ENCODE measurements around the gene PHPT1. TPM values are rescaled to one million over a fixed set of nuclear protein-coding genes. Genes with fewer than 3 reads are reported as not detected.

Gene PHPT1
- total RNA-seq, 1 experiment from 2014 or later = 161 TPM

DNA sequence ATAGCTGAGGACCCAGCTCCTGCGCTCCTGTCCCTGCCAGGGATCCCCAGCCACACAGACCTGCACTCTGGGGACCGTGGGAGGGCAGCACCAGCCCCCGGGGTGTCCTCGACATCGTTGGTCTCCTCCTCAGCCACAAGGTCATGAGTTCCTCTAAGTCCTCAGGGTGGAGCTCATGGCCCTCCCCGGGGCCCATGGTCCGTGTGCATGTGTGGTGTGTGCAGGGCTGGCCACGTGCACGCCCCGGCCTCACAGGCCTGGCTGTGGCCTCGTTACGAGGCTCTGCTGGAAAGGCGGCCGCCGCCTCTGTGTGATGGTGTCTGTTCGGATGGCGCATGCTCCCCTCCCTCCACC is 23.0 kb upstream of the PHPT1 start:
- Mint-ChIP-seq H3K4me1 (peaks cover 2 to 14% of the 10 kb centered on the region in 2 experiments; a peak in 3 of 4 replicates), H3K4me3 (no peak overlapping the region), H3K9me3 (no peaks in the 10 kb centered on the region), H3K27me3 (ENCODE audit: low read depth) (no peaks in the 10 kb centered on the region), H3K27ac (0 out of 7 replicates have a peak overlapping the region, but pooled peaks of 1 of the 3 experiments have one; percentile 47), H3K36me3 (ENCODE audit: insufficient read depth in 1 of 3, low read depth in 3 of 3) (peaks cover 10 to 45% (median 44%) of the 10 kb centered on the region in 3 experiments; a peak in 6 of 7 replicates)
- H3K27ac ChIP-seq (ENCODE audit: insufficient read length, low read depth, low read length) = no peak overlapping the region
- H3K79me1 ChIP-seq (ENCODE audit: insufficient read depth, low read depth, low read length, poor library complexity, severe bottlenecking) = peaks cover 4% of the 10 kb centered on the region
- no peak overlapping the region for H2AK5ac ChIP-seq (ENCODE audit: insufficient read length, low read length)
- H2AFZ ChIP-seq (ENCODE audit: low read length) = no peak overlapping the region
- no peaks in the 10 kb centered on the region for H3K9me3 ChIP-seq (ENCODE audit: control insufficient read depth, low read depth, low read length)
- H4K5ac ChIP-seq (ENCODE audit: insufficient read length, low read depth, low read length) = no peak overlapping the region
- H4K20me1 ChIP-seq (ENCODE audit: control insufficient read depth, insufficient read depth, insufficient read length) = no peaks in the 10 kb centered on the region
- no peak overlapping the region for H3K56ac ChIP-seq (ENCODE audit: insufficient read length, low read depth, low read length)
- H3K23me2 ChIP-seq (ENCODE audit: insufficient read length, low read depth, low read length, poor library complexity, severe bottlenecking) = peaks cover 5% of the 10 kb centered on the region
- H3K27me3 ChIP-seq (ENCODE audit: insufficient read depth, low read length) = no peaks in the 10 kb centered on the region
- no peak overlapping the region for H3K4me2 ChIP-seq (ENCODE audit: insufficient read depth, insufficient read length, low read length)
- no peak overlapping the region for H3K9ac ChIP-seq (ENCODE audit: extremely low read depth, insufficient read length, low read length)
- H2BK5ac ChIP-seq (ENCODE audit: insufficient read length, low read length) = no peak overlapping the region
- H3K14ac ChIP-seq (ENCODE audit: insufficient read depth, low read length) = no peak overlapping the region
- no peaks in the 10 kb centered on the region for H3K4me1 ChIP-seq (ENCODE audit: insufficient read depth, low read length)
- DNase-seq = no peak
- H2BK20ac ChIP-seq (ENCODE audit: low read depth, low read length, poor library complexity, severe bottlenecking) = no peak overlapping the region
- TF ChIP-seq, protein P1, sequence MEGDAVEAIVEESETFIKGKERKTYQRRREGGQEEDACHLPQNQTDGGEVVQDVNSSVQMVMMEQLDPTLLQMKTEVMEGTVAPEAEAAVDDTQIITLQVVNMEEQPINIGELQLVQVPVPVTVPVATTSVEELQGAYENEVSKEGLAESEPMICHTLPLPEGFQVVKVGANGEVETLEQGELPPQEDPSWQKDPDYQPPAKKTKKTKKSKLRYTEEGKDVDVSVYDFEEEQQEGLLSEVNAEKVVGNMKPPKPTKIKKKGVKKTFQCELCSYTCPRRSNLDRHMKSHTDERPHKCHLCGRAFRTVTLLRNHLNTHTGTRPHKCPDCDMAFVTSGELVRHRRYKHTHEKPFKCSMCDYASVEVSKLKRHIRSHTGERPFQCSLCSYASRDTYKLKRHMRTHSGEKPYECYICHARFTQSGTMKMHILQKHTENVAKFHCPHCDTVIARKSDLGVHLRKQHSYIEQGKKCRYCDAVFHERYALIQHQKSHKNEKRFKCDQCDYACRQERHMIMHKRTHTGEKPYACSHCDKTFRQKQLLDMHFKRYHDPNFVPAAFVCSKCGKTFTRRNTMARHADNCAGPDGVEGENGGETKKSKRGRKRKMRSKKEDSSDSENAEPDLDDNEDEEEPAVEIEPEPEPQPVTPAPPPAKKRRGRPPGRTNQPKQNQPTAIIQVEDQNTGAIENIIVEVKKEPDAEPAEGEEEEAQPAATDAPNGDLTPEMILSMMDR (conservative IDR thresholded peaks at IDR 0.05) = no peak
- H2BK15ac ChIP-seq (ENCODE audit: low read depth, low read length) = no peak overlapping the region
- H2BK120ac ChIP-seq (ENCODE audit: low read depth, low read length, poor library complexity, severe bottlenecking) = no peak overlapping the region
- no peak overlapping the region for H3K4ac ChIP-seq (ENCODE audit: low read depth, low read length)
- peaks cover 4% of the 10 kb centered on the region; the same call in 1 of the 2 replicates for H3K79me2 ChIP-seq (ENCODE audit: insufficient read depth, low read length)
- no CpG with 5 or more reads among the region's 17 CpGs for WGBS (ENCODE audit: extremely low coverage, insufficient read length, low lambda C conversion rate)
- no peak overlapping the region for H4K8ac ChIP-seq (replicated peaks; ENCODE audit: insufficient read length, low read depth, low read length)
- H3K18ac ChIP-seq (ENCODE audit: insufficient read length, low read depth, low read length) = no peak overlapping the region
- H3K23ac ChIP-seq (ENCODE audit: insufficient read length, low read depth, low read length) = no peak overlapping the region
- H3T11ph ChIP-seq (ENCODE audit: low read length) = no peak overlapping the region
- H2BK12ac ChIP-seq (ENCODE audit: insufficient read length, low read depth, low read length) = no peak overlapping the region
- H4K91ac ChIP-seq (ENCODE audit: insufficient read length, low read depth, low read length) = no peak overlapping the region
